Measurements from ENCODE around the gene RASSF5. TPM values are rescaled to one million over a fixed set of nuclear protein-coding genes. Genes with fewer than 3 reads are reported as not detected.

Gene RASSF5
- 0.11 and 0.16 TPM in 2 replicates for total RNA-seq
- 0.37 TPM for polyA plus RNA-seq (2012)

DNA sequence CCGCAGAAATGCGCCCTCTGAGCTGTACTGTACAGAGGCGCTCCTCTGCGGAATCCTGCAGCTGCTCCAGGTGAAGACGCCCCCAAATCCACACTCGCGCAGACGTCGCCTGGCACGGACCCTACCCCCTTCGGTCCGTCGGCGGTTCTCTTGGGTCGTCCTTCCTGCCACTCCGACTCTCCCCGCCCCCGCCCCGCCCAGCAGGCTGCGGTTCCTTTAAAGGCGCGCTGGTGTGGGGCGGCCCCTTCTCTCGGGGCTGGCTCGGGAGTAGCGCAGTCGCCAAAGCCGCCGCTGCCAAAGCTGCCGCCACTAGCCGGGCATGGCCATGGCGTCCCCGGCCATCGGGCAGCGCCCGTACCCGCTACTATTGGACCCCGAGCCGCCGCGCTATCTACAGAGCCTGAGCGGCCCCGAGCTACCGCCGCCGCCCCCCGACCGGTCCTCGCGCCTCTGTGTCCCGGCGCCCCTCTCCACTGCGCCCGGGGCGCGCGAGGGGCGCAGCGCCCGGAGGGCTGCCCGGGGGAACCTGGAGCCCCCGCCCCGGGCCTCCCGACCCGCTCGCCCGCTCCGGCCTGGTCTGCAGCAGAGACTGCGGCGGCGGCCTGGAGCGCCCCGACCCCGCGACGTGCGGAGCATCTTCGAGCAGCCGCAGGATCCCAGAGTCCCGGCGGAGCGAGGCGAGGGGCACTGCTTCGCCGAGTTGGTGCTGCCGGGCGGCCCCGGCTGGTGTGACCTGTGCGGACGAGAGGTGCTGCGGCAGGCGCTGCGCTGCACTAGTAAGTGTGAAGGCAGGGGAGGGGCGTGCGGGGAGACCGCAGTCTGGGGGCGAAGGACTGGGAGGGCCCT lies at the start of gene RASSF5:
TSS of gene RASSF5 (plus strand) at position 248 of the 846 bp plus-strand sequence. CDS start at position 320, 72 bp downstream.
- DNase-seq (ENCODE audit: low read depth), result peak; percentile 64

DNA sequence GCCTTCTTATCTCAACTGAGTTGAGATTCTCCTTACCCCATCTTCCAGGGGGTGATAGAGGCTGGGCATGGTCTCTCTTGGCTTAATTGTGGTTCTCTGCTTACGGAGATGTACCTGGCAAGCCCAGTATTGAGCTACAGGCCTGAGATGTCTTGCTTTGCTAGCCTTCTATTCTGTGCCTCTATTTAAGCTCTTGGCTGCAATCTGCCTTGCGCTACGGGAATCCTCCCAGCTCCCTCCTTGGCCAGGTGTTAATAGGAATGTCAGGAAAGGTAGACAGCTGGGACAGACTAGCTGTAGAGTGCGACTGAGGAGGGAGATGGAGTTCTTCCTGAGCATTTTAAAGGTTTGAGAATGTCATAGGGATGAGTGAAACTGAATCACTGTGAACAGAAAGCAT lies 47.6 kb upstream of the RASSF5 start:
- DNase-seq (ENCODE audit: low read depth), result no peak

DNA sequence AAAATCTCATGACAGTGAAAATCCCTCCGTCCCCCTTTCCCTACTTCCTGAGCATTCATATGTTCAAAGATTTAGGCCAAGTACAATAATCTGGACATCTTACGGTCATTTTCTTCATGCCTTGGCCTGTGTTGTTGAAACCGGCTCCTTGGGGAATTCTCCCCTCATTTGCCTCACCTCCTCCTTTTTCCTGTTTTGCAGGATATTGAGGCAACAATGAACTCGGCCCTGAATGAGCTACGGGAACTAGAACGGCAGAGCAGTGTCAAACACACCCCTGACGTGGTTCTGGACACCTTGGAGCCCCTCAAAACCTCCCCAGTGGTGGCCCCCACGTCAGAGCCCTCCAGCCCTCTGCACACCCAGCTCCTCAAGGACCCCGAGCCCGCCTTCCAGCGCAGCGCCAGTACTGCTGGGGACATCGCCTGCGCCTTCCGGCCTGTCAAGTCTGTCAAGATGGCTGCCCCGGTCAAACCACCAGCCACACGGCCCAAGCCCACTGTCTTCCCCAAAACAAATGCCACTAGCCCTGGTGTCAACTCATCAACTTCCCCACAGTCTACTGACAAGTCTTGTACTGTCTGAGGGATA lies 46.4 kb upstream of the RASSF5 start:
- DNase-seq (ENCODE audit: low read depth), result no peak

DNA sequence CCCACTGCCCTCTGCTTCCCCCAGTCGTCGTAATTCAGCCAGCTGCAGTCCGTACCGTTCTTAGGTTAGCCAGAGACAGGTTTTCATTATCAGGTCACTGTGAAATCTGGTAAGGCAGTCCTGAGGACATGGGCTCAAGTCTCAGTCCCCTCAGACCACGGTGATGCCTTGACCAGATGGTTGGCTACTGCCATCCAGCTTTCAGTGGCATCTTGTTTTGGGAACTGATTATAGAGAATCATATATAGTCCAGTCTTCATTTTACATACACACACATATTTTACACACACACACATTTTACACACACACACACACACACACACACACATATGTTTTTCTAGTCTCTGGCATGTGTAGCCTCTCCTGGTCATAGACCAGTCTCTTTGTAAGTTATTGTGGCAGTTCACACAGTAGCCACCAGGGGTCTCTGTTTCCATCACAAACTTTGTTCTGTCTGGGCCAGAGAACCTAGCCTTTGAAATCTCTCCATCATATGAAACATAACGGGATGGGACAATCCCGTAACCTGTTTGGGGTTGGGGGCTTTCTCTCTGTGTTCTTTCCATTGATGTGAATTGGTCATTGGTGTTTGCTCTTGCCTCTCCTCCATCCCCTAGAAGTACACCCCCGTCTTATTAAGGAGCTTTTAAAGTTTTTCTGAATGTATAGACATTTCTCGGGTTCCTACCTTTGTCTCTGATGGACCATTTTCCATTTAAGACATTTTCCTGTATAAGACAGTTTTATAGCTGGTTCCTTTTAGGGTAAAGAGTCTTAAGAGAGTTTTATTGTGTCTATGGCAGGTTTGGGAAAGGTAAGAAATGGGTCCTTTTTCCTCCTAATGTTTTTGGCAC lies 45.5 kb upstream of the RASSF5 start:
- DNase-seq (ENCODE audit: low read depth), result peak; percentile 83

DNA sequence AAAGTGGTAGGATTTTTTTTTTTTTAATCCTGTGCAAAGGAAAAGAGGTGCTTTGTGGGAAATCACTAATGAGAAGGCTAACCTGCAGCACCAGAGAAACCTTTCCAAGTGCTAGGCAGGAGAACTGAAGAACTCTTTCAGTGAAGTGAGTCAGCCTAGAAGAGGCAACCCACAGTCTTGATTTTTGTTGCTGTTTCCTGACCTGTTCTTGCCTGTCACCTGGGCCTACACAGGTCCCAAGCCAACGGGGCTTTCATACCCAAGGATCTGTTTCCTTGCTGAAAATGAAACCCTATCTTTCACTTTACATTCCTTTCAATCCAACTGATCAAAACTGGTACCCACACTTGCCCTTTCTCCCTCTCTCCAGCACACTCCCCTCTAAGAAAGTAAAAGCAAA lies 44.2 kb upstream of the RASSF5 start:
- no peak for DNase-seq (ENCODE audit: low read depth)

DNA sequence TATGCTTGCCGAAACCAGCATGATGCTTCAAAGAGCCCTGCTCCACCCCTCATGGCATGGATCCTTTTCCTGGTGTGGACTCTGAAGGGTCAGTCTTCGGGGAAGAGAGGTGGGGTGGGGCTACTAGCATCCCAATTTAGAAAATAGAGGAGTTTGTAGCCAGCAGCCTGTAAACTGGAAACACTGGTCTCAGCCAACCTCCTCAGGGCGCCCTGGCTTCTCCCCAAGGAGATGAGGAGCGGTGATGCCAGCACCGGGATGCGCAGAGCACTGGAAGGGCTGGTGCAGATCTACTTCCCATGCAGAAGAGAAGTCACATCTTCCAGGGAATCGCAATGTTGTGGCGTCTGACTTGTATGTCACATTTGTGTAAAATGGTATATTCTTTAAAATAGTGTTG lies 43.4 kb upstream of the RASSF5 start:
- DNase-seq (ENCODE audit: low read depth), result no peak

- DNase-seq (ENCODE audit: low read depth), result peak; percentile 75
Measured at GRCh38 chr1:206464456-206464964, 42.8 kb upstream of the RASSF5 start.

- no peak for DNase-seq (ENCODE audit: low read depth)
Measured at GRCh38 chr1:206465951-206466350, 41.4 kb upstream of the RASSF5 start.

- DNase-seq (ENCODE audit: low read depth), result no peak
Measured at GRCh38 chr1:206466840-206467649, 40.3 kb upstream of the RASSF5 start.

DNA sequence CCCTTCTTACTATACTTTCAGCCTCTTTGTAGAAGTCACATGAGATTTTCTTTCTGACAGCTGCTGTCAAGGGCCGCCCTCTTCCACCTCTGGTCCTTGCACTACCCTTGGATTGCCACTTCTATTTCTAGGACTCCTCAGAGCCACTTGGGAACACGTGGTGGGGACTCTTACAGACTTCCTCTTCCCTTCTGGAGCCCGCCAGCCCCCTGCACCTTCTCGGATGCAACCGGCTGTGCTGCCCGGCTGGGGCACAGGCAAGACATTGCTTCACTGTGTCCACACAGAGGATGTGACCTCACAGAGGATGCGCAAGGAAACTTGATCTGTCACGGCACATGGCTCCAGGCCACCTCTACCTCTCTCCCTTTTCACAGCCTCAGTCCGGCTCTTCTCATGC lies 39.4 kb upstream of the RASSF5 start:
- peak; percentile 25 for DNase-seq (ENCODE audit: low read depth)

DNA sequence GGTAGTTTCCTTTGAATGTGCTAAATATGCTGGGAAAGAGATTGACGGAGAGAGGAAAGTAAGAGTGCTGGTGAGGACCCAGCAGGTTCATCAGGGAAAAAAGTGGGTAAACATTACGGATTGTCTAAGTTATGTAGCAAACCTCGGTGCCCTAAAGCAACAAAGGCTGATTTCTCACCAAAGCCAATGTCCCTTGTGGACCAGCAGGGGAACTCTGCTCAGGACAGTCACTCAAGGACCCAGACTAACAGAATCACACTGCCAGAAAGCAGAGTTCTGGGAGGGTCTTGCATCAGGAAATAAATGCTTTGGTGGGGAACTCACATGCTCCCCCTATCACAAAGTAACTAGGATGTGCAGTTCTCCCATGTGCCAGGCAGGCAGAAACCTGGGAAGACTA lies 38.8 kb upstream of the RASSF5 start:
- DNase-seq (ENCODE audit: low read depth), result no peak

DNA sequence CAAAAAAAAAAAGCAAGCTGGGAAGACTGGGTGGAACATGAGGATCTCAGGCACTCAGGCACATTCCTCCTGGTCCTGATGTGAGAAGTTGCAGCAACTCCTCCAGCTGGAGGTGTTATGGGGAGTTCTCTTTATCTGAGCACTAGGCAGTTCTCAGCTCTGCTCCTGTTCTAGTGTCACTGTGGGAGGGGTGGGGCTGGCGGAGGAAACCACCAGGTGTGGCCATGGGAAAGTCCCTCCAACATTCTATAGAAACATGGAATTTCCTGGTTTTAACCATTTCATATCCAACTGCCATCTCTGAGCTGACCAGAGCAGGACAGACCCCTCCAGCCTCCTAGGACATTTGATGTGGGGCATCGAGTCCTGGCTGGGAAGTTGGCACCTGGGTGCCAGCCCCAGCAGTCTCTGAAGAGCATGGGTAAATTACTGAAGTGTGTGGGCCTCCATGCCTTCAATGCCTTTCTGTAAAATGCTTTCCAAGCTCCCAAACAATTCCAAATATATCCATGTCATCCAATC lies 37.9 kb upstream of the RASSF5 start:
- DNase-seq (ENCODE audit: low read depth), result no peak

DNA sequence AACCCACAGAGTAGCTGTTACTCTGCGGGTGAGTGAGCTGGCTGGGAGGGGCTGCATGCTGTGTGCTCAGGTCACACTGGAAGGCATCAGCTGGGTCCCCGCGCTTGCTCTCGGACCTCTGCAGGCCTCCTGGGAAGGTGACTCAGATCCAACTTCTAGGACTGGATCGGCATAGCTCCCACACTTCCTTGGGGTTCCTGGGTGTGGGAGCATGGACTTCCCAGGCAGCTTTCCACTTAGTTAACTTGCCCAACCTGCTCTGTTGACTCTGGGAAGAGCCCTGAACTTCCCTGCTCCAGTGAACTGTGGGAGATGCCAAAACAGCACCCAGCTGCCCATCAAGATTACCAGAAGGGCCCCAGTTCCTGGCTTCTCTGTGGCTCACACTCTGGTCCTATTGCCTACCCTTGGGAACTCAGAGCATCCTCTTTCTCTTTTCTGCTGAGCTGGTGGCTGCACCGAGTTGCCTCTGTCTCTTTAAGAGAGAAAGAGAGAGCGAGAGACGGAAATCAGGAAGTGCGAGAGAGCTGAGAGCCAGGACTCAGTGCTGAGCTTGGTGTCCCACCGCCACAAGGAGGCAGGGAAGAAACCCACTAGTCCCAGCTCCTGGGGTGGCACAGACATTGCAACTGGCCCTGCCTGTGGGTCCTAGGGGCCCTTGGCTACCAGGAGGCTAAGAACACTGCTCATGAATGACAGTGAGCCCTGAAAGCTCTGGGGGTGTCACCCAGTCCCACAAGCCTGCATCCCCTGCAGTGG lies 37.2 kb upstream of the RASSF5 start, which contains the start of gene IKBKE:
TSS of gene IKBKE (plus strand) at position 544 of the 759 bp plus-strand sequence. CDS start 2,752 bp downstream, outside the sequence.
- DNase-seq (ENCODE audit: low read depth), result peak; percentile 82

DNA sequence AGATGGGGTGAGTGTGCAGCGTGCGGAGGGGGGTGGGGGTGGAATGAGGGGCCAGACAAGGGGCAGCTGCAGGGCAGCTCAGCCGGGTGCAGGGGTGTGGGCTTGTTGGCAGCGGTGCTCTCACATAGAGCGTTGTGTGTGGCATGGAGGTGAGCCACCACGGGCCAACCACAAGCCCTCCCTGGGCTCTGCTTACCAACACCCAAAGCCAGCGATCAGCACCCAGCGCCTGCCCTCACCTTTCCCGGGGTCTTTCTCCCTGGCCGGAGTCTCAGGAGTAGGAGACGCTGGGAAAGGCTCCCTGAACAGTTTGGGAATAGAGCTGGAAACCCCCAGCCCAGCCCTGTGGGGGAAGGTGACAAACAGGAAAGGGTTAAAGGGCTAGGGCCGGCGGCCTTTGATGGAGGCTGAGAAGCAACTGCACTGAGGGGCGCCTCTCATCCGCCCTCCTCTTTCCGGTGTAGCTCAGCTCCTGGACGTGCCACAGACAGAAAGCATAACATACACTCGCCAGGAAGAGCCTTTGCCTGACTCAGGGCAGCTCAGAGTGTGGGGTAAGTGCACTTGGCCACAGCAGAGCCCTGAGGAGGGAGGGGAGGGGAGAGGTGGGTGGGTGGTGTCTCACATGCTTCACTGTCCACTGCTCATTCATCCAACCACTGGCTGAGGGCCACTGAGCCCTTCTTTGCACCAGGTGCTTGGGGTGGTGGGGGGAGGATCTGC lies 36.5 kb upstream of the RASSF5 start:
- DNase-seq (ENCODE audit: low read depth), result peak; percentile 39

- DNase-seq (ENCODE audit: low read depth), result no peak
Measured at GRCh38 chr1:206471415-206471801, 35.9 kb upstream of the RASSF5 start.

DNA sequence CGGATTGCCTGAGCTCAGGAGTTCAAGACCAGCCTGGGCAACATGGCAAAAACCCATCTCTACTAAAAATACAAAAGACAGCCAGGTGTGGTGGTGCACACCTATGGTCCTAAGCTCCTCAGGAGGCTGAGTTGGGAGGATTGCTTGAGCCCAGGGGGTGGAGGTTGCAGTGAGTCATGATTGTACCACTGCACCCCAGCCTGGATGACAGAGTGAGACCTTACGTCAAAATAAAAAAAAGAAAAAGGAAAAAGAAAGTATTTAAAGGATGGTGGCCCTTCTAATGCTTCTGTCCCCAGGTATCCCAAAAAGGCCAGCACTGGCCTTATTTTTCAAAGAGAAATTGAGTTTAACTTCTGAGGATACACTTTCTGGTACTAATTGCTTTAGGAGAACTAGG lies 35.3 kb upstream of the RASSF5 start:
- DNase-seq (ENCODE audit: low read depth), result no peak

DNA sequence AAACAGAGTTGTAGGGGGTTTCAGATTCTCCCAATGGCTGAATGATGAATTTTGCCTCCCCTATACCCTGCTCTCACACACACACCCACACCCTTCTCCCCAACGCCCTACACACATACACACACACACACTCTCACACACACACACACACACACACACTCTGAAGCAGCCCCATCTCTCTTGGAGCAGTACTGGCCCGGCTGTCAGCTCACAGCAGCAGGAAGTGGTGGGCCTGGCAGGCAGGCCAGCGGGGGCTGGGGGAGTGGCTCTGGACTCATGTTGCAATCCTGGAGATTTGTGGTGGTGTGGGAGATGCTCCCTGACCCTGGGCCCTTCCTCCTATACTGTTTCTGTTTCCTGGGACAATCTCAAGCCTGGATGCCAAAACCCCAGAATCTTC lies 34.9 kb upstream of the RASSF5 start:
- peak; percentile 70 for DNase-seq (ENCODE audit: low read depth)

GRCh38 chr1:206472886-206473285 lies 34.4 kb upstream of the RASSF5 start:
- DNase-seq (ENCODE audit: low read depth), result no peak

DNA sequence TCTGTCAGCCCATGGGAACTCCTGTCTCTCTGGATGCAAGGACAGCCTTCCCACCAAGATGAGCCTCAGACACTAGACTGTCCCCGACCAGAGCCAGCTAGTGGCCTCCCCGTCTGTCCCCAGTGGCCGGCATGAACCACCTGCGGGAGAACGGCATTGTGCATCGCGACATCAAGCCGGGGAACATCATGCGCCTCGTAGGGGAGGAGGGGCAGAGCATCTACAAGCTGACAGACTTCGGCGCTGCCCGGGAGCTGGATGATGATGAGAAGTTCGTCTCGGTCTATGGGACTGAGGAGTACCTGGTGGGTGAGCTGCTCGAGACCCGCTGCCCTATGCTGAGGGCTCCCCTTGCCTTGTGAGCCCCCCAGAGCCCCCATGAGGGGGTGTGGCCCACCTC lies 31.3 kb upstream of the RASSF5 start:
- no peak for DNase-seq (ENCODE audit: low read depth)

Measured in myocyte (in vitro differentiated cells).